K562 treated with DMSO at 1 percent for 12 hours (cell line): ENCODE measurements around the gene DEPP1. TPM values are rescaled to one million over a fixed set of nuclear protein-coding genes. Genes with fewer than 3 reads are reported as not detected.

Experiments used
- total RNA-seq: library from RNA; unstranded; fragments of 300-600 nt; gene quantifications from 2 replicates; pipeline ENCODE4 v1.2.3, GENCODE V29; 2022; ENCODE audit not compliant: insufficient read depth

The DEPP1 gene, protein sequence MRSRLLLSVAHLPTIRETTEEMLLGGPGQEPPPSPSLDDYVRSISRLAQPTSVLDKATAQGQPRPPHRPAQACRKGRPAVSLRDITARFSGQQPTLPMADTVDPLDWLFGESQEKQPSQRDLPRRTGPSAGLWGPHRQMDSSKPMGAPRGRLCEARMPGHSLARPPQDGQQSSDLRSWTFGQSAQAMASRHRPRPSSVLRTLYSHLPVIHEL
- 2.9 and 4.9 TPM in 2 replicates for total RNA-seq

GRCh38 chr10:44978570-44979280 lies at the start of gene DEPP1:
Gene DEPP1, minus strand, starts transcription at chr10:44978809. Its CDS starts 779 bp downstream, at chr10:44978030.

DNA sequence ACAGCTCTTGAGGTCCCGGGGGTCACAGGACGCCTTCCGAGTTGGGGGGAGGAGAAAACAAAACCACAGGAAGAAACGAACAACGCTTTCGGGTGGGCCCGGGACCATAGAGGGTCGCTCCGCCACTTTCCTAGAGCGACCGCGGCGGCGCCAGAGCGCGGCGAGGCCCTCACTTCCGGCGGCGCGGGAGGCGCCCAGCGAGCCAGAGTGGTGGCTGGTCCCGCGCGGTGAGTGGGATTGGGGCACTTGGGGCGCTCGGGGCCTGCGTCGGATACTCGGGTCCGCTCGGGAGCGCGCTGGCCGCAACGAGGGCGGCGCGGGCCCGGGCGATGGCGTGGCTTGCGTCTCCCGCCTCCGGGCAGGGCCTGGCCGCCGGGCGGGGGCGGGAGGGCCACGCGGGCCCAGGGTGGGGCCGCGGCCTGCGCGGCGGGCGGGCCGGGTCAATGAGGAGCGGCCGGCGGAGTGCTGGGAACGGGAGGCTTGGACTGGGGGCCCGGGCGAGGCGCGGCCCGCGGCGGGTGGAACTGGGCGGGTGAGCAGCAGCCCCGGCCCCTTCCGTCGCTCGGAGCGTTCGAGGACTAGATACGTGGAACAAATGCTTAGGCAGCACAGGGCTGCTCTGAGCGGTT lies 22.3 kb upstream of the DEPP1 start, which contains the start of gene ZNF22:
ZNF22 (plus strand) TSS at position 172 of the 629 bp plus-strand sequence. CDS start 2,446 bp downstream, outside the sequence.

GRCh38 chr10:44959247-44960087 lies 19.1 kb downstream of the DEPP1 start, which contains the start of gene RASSF4:
Gene RASSF4, plus strand, starts transcription at chr10:44959802. Its CDS starts 10,401 bp downstream, at chr10:44970203.

Other genes starting within 250 kb of the DEPP1 start
- not detected in 2 replicates for gene TMEM72, start 67.5 kb downstream of the DEPP1 start, total RNA-seq
- 1.2 and 2.2 TPM in 2 replicates for gene RASSF4, start 19.0 kb downstream of the DEPP1 start, total RNA-seq
- gene ZNF22, start 22.1 kb upstream of the DEPP1 start, total RNA-seq = 14.9 and 34.4 TPM in 2 replicates